Measurements from ENCODE around the gene IL17REL.

The IL17REL gene

DNA sequence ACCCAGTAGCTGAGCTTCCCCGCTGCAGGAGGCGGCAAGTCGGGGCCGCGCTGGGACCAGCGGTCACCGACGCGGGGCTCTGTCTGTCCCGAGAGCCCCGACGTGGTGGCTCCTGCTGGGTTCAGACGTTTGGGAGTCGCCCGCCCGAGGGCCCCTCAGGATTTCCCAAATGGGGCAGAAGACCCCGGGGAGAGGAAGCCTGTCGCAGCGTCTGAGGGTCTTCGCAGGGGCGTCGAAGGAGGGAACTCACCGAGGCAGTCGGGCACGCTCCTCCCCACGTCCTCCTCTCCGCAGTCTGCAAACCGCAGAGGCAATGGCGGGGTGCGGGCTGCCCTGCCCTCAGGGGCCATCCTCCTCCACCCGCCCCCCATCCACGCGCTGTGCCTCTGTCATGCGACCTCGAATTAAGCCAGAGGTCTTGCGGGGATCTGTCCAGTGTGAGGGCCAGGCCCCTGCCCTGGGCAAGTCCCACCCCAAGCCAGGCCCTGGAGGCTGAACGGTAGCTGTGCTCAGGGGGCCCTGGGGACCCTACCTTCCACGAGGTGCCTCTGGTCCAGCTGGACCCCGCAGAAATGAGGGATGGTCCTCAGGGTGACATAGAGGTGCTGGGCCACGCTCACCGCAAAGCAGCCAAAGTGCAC is 12.5 kb downstream of the IL17REL start:
- peak overlapping the region; percentile 19 for H3K4me3 ChIP-seq (replicated peaks; ENCODE audit: low read depth, low read length)
- TF ChIP-seq CTCF (IDR thresholded peaks at IDR 0.05; ENCODE audit: low read length, missing control alignments) = no peak
- DNase-seq (ENCODE audit: low read depth) = no peak

DNA sequence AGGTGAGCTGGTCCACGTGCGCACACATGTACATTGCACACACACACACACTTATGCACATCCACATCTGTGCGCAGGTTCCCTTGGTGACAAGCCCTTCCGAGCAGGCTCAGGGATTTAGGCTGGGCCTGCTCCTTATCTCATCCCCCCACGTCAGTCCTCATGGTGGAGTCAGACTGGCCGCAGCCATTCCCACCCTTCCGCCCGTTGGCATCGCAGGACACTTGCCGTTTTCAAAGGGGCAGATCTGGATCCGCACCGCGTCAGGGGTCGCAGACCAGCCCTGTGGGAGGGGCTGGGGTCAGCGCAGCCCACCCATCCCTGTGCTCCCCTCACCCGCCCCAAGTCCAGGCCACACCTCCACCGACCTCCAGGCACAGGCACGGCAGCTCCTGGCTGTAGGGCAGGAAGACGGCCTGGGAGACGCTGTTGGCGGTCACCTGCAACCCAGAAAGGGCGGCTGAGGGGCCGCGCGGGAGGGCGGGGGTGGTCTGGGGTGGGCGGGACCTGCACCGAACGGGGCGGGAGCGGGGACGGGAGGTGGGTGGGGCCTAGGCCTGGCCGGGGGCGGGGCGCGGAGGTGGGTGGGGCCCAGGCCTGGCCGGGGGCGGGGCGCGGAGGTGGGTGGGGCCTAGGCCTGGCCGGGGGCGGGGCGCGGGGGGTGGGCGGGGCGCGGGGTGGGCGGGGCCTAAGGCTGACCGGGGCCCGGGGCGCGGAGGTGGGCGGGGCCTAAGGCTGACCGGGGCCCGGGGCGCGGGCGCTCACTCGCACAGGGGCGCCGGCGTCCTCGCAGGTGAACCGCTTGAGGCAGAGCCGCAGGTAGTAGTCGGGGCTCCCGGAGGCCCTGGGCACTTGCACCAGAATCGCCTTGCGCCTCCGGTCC is 13.3 kb downstream of the IL17REL start:
- peak overlapping the region; percentile 27 for H3K4me3 ChIP-seq (replicated peaks; ENCODE audit: low read depth, low read length)
- no peak for TF ChIP-seq CTCF (IDR thresholded peaks at IDR 0.05; ENCODE audit: low read length, missing control alignments)
- no peak for DNase-seq (ENCODE audit: low read depth)

- H3K4me3 ChIP-seq (replicated peaks; ENCODE audit: low read depth, low read length) = no peak overlapping the region
- TF ChIP-seq CTCF (IDR thresholded peaks at IDR 0.05; ENCODE audit: low read length, missing control alignments) = no peak
- DNase-seq (ENCODE audit: low read depth) = no peak
These were observed 13.9 kb downstream of the IL17REL start for GRCh38 chr22:49998718-49999062.

- DNase-seq (ENCODE audit: low read depth) = no peak
- no peak for TF ChIP-seq CTCF (IDR thresholded peaks at IDR 0.05; ENCODE audit: low read length, missing control alignments)
- no peak overlapping the region for H3K4me3 ChIP-seq (replicated peaks; ENCODE audit: low read depth, low read length)
These were observed 14.4 kb downstream of the IL17REL start for GRCh38 chr22:49997932-49998717.

GRCh38 chr22:49997251-49997599 is 15.3 kb downstream of the IL17REL start:
- no peak for DNase-seq (ENCODE audit: low read depth)
- no peak for TF ChIP-seq CTCF (IDR thresholded peaks at IDR 0.05; ENCODE audit: low read length, missing control alignments)
- H3K4me3 ChIP-seq (replicated peaks; ENCODE audit: low read depth, low read length) = no peak overlapping the region

DNA sequence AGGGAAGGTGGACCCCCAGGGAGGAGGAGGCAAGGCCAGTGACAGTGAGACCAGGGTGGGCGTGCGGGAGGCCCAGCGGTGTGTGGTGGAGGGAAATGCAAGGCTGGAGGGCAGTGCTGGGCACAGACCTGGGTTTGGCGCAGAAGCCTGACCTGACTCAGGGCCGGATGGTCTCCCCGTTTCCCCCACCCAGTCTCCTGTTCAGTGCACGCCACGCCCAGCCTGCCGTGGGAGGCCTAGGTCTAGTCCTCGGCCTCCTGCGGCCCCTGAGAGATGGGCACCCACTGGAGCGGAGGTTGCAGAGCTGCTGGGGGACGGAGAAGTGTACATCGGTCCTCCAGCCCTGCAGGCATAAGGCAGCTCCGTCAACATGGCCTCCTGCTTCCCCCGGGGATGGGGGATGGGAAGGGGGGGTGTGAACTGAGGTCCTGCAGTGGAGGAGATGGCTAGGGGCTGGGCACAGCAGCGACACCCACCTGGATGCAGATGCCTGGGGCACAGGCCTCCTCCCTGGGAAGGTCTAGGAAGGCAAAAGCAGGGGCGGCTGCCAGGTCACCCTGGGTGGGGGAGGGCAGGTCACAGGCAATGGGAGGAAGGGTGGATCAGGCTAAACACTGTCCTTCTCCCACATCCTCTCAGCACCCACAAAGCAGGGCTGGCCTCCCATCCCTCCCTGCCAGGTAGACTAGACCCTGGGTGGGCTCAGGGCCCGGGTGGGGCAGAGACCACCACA is 15.9 kb downstream of the IL17REL start:
- no peak overlapping the region for H3K4me3 ChIP-seq (replicated peaks; ENCODE audit: low read depth, low read length)
- DNase-seq (ENCODE audit: low read depth) = no peak
- TF ChIP-seq CTCF (IDR thresholded peaks at IDR 0.05; ENCODE audit: low read length, missing control alignments) = no peak
